Astrocyte of the cerebellum (primary cell): ENCODE measurements around the gene CENPK.

Experiments
- DNase-seq: peaks from one replicate; pipeline ENCODE4 v3.0.0-alpha.2; 2011; ENCODE audit warnings: low read depth
- H3K4me3 ChIP-seq: 2 replicates; pipeline ENCODE4 v1.5.1; 2011; ENCODE audit warnings: mild to moderate bottlenecking, low read depth, low read length, moderate library complexity
- CTCF ChIP-seq: IDR thresholded peaks from 2 replicates; pipeline ENCODE4 v1.5.1; 2012; ENCODE audit warnings: low read length, low read depth, moderate library complexity, mild to moderate bottlenecking; ENCODE audit errors: missing control alignments
- in situ Hi-C: cut with HindIII; loops from 2 replicates; pipeline ENCODE4 v1.10.0; 2017; ENCODE audit warnings: low sequenced_read_pairs

Gene CENPK

GRCh38 chr5:65570598-65571226 is 7.7 kb upstream of the CENPK start:
- no peak for TF ChIP-seq CTCF
- in situ Hi-C loops = no loop called here
- H3K4me3 ChIP-seq = no peak overlapping the region
- DNase-seq = no peak

- in situ Hi-C loops = no loop called here
- TF ChIP-seq CTCF = no peak
- no peak for DNase-seq
- no peak overlapping the region for H3K4me3 ChIP-seq
These were observed 3.5 kb upstream of the CENPK start for GRCh38 chr5:65566505-65566904.

GRCh38 chr5:65563777-65564176 is 809 bp upstream of the CENPK start:
- no peak for DNase-seq
- H3K4me3 ChIP-seq = peak overlapping the region; percentile 95
- in situ Hi-C loops = no loop called here
- TF ChIP-seq CTCF = no peak

GRCh38 chr5:65556718-65557117 is 6.2 kb downstream of the CENPK start:
- in situ Hi-C loops = no loop called here
- no peak for DNase-seq
- TF ChIP-seq CTCF = no peak
- no peak overlapping the region for H3K4me3 ChIP-seq

- TF ChIP-seq CTCF = no peak
- no peak for DNase-seq
- in situ Hi-C loops = no loop called here
- no peak overlapping the region for H3K4me3 ChIP-seq
These were observed 6.8 kb downstream of the CENPK start for GRCh38 chr5:65556181-65556580.

- no peak overlapping the region for H3K4me3 ChIP-seq
- no peak for DNase-seq
- in situ Hi-C loops = no loop called here
- no peak for TF ChIP-seq CTCF
These were observed 7.7 kb downstream of the CENPK start for GRCh38 chr5:65555287-65555686.
